Activated naive CD4-positive, alpha-beta T cell treated with anti-CD3 and anti-CD28 coated beads, Interleukin-2, amount 50 U/mL, for 24 hours (primary cell): ENCODE data around the gene MRRF.

Source experiments
- H3K27ac Mint-ChIP-seq: one replicate; pipeline ENCODE4 v1.8.0; 2021; ENCODE audit warnings: mild to moderate bottlenecking, mixed read lengths
- H3K27me3 Mint-ChIP-seq: one replicate; pipeline ENCODE4 v1.8.0; 2021; ENCODE audit warnings: mixed read lengths
- H3K36me3 Mint-ChIP-seq: one replicate; pipeline ENCODE4 v1.8.0; 2021; ENCODE audit warnings: mixed read lengths
- H3K4me1 Mint-ChIP-seq: one replicate; pipeline ENCODE4 v1.8.0; 2021; ENCODE audit warnings: mixed read lengths
- H3K4me3 Mint-ChIP-seq: one replicate; pipeline ENCODE4 v1.8.0; 2021; ENCODE audit warnings: mild to moderate bottlenecking, mixed read lengths
- H3K9me3 Mint-ChIP-seq: one replicate; pipeline ENCODE4 v1.8.0; 2021; ENCODE audit warnings: mixed read lengths

MRRF gene

DNA sequence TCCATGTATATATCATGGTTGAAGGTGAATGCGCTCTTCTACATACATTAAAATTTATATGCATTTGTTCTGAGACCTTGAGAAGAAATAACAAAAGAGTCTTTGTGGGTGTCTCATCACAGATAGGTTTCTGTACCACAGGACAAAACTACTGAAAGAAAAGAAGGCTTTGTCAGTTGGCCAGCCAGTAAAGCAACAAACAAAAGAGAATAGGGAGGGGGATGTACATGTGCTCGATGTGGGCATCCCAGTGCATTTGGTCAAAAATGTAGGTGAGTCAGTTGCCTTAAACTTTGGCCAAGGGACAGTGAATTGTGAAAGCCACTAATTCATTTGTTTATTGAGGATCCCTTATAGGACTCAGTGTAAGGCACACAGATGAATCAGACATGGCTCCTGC, 13.3 kb upstream of the MRRF start:
- H3K4me3 Mint-ChIP-seq: no peak overlapping the region
- H3K27ac Mint-ChIP-seq: no peak overlapping the region
- no peaks in the 10 kb centered on the region for H3K27me3 Mint-ChIP-seq
- H3K9me3 Mint-ChIP-seq: no peaks in the 10 kb centered on the region
- H3K4me1 Mint-ChIP-seq: peaks cover 25% of the 10 kb centered on the region
- H3K36me3 Mint-ChIP-seq: peaks cover 19% of the 10 kb centered on the region

DNA sequence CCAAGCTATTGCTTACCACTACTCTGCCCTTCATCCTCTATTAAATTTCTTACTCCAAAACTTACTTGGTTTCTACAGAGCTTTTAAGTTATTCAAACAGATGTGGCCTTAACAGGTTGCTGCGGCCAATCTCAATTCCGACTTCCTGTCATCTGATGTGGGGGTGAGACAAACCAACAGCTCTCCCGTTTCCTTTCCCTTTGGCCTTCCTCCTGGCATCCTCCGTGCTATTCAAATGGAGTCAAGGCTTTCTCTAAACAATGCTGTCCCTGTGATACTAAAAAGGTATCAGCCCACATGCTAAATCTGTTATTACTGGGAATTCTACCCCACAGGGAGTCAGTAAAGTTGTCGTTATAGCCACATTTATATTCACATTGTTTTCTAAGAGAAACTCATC, 11.9 kb upstream of the MRRF start:
- peaks cover 22% of the 10 kb centered on the region for H3K36me3 Mint-ChIP-seq
- peaks cover 31% of the 10 kb centered on the region for H3K4me1 Mint-ChIP-seq
- no peaks in the 10 kb centered on the region for H3K9me3 Mint-ChIP-seq
- H3K27ac Mint-ChIP-seq: peak overlapping the region; percentile 84
- H3K4me3 Mint-ChIP-seq: no peak overlapping the region
- no peaks in the 10 kb centered on the region for H3K27me3 Mint-ChIP-seq

DNA sequence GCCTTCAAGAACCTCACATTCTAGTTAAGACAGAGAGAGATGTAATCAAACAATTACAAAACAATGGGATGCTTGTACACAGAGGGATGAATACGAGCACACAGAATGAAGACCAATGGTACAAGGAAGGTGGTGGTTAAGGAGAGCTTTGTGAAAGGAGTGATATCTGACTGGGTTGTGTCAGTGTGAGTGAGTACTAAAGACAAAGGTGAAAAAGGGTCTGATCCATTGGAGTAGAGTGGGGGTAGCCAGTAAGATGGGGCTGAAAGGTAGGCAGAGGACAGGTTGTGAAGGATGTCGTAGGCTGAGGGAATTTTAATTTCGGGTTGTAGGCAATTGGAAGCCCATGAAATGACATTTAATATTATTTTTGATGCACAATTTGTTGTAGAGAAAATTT, 9.9 kb upstream of the MRRF start:
- Mint-ChIP-seq H3K9me3 (no peaks in the 10 kb centered on the region), H3K27me3 (no peaks in the 10 kb centered on the region), H3K36me3 (peaks cover 21% of the 10 kb centered on the region), H3K4me3 (no peak overlapping the region), H3K4me1 (peaks cover 31% of the 10 kb centered on the region), H3K27ac (no peak overlapping the region)

DNA sequence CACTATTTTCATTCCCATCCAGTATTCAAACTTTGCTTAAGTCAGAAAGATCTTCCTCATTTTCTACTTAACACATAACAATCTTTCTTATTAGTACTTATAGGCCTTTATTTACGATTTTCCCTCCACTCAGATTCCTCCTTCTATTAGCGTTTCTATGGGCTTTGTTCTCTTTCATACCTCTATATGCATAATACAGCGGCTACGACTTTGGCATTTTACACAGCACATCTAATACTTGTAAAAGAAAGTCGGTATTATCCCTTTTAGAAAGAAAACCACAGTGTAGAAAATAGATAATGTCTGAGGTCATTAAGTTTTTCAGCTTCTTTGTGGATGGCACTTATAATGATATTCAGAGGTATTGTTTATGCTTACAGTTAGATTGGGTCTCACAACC, 8.5 kb upstream of the MRRF start:
- Mint-ChIP-seq H3K9me3 (no peaks in the 10 kb centered on the region), H3K4me3 (no peak overlapping the region), H3K4me1 (peaks cover 36% of the 10 kb centered on the region), H3K27ac (no peak overlapping the region), H3K36me3 (peaks cover 15% of the 10 kb centered on the region), H3K27me3 (no peaks in the 10 kb centered on the region)

DNA sequence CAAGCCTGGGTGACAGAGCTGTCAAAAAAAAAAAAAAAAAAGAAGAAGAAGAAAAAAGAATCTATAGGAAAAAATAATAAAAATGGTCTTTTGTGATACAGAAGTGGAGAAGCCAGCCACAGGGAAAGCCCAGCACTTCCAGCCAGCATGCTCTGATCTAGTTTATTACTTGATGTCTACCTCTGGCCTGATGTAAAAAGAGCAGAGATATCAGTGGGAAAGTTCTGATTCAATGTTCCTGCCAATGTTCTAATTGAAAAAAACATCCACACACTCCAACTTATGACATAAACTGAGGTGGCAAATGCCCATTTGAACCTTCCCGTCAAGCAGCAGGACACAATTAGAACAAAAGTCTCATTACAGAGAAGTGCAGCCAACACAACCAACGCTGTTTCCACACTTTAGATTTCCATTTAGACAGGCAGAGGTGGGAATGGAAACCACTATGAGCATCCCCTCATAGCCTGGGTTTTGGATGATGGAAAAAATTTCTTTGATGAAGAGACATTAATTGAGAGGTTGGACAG, 5.7 kb upstream of the MRRF start:
- Mint-ChIP-seq H3K27ac (no peak overlapping the region), H3K9me3 (no peaks in the 10 kb centered on the region), H3K4me3 (no peak overlapping the region), H3K4me1 (peaks cover 47% of the 10 kb centered on the region), H3K27me3 (no peaks in the 10 kb centered on the region), H3K36me3 (peaks cover 6% of the 10 kb centered on the region)

DNA sequence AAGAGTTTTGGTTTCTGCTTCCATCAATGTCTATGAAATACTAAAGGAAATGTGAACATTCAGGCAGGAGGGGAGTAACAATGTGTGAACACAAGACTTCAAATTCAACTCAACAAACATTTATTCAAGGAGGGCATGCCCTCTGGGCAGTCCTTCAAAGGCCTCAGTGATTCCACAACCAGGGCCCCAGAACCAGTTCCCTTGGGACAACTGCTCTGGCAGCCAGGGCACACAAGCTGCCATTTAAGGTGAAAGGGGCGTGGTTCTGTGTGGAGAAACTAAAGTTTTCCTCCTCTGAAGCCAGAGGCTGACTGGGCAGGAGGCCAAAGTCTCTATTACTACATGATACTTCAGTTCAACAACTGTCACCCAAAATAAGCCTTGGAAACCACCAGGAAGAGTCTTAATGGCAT, 3.2 kb upstream of the MRRF start:
- peak overlapping the region; percentile 27 for H3K4me3 Mint-ChIP-seq
- no peaks in the 10 kb centered on the region for H3K27me3 Mint-ChIP-seq
- H3K9me3 Mint-ChIP-seq: no peaks in the 10 kb centered on the region
- peaks cover 54% of the 10 kb centered on the region for H3K4me1 Mint-ChIP-seq
- peaks cover 9% of the 10 kb centered on the region for H3K36me3 Mint-ChIP-seq
- H3K27ac Mint-ChIP-seq: no peak overlapping the region

DNA sequence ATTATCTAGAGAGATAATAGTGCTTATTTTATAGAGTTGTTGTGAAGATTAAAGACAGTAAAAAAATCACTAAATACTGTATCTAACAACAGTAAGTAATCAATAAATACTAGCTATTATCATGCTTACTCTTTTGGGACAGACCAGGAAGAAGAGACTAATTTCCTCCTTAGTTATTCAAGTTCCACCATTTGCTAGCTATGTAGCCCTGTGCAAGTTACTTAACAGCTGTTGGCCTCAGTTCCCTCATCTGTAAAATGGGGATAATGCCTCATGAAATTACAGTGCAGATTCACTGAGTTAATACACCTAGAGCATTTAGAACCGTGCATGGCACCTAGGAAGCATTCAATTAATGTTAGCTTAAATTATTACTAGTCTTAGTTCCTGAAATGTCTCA, 2.6 kb upstream of the MRRF start:
- Mint-ChIP-seq H3K9me3 (no peaks in the 10 kb centered on the region), H3K27ac (no peak overlapping the region), H3K36me3 (peaks cover 9% of the 10 kb centered on the region), H3K4me1 (peaks cover 56% of the 10 kb centered on the region), H3K27me3 (no peaks in the 10 kb centered on the region), H3K4me3 (peak overlapping the region; percentile 52)

DNA sequence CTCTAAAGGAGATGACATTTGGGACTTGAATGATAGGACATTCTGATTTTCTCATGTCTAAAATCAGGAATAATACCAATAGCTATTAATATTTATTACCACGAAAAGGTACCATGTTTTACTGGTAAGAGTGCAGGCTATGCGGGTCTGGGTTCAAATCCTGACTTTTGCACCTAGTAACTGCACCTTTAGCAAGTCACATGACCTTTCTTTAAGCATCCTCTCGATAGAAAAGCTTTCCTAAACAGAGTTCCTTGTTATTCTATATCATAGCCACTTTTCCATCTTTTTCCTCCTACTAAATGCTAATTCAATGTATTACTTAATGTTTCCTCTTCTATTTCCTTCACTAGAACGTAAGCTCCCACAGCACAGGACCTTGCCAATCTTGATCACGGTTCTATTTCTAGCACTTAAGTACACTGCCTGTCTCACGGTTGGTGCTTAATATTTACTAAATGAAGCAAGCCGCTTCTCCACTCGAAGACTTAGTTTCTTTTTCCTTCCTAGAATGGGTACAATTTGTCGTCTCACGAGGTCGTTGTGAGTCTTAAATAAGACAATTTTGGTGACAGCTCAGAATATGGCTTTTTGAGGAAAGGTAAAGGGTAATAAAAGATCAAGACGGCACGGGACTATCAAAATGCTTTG, 858 bp upstream of the MRRF start:
- no peaks in the 10 kb centered on the region for H3K27me3 Mint-ChIP-seq
- H3K36me3 Mint-ChIP-seq: peaks cover 3% of the 10 kb centered on the region
- H3K4me1 Mint-ChIP-seq: peaks cover 64% of the 10 kb centered on the region

DNA sequence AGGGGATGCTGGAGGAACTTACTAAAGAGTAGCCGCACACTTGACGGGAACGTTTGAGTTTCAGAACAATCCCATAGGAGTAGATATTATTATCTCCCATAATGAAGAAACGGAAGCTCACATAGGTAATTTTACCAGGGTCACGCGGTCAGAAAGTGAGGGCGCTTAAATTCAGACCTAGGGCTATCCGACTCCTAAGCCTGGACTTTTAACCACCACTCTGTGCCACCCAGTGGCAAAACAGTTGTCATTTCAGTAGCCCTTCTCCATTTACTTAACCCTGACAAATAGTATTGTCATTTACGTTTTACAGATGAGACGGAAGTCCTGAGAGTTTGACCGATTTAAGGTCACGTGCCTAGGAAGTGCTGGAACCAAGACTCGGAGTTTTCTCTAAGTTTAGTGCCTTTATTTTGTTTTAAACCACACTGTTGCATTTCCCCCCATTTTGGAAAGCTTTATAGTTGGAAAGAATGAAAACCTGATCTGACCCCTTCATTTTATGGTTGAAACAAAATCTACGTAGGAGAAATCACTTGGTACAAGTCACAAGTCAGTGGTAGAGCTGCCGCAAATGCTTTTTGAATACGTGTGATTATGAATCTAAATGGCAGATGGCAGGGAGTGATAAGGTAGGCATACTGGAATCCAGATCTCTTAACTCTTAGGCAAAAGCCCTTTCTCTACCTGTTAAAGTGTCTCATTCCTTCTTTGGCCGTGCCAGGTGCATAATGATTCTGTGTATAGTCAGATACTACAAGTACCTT, 650 bp downstream of the MRRF start:
- peaks cover 65% of the 10 kb centered on the region for H3K4me1 Mint-ChIP-seq
- H3K4me3 Mint-ChIP-seq: peak overlapping the region; percentile 99
- peaks cover 3% of the 10 kb centered on the region for H3K36me3 Mint-ChIP-seq
- no peaks in the 10 kb centered on the region for H3K27me3 Mint-ChIP-seq
- H3K9me3 Mint-ChIP-seq: no peaks in the 10 kb centered on the region
- peak overlapping the region; percentile 99 for H3K27ac Mint-ChIP-seq

More for the DNA sequence above, 858 bp upstream of the MRRF start:
- Mint-ChIP-seq H3K9me3 (no peaks in the 10 kb centered on the region), H3K4me3 (peak overlapping the region; percentile 99), H3K27ac (peak overlapping the region; percentile 99)

DNA sequence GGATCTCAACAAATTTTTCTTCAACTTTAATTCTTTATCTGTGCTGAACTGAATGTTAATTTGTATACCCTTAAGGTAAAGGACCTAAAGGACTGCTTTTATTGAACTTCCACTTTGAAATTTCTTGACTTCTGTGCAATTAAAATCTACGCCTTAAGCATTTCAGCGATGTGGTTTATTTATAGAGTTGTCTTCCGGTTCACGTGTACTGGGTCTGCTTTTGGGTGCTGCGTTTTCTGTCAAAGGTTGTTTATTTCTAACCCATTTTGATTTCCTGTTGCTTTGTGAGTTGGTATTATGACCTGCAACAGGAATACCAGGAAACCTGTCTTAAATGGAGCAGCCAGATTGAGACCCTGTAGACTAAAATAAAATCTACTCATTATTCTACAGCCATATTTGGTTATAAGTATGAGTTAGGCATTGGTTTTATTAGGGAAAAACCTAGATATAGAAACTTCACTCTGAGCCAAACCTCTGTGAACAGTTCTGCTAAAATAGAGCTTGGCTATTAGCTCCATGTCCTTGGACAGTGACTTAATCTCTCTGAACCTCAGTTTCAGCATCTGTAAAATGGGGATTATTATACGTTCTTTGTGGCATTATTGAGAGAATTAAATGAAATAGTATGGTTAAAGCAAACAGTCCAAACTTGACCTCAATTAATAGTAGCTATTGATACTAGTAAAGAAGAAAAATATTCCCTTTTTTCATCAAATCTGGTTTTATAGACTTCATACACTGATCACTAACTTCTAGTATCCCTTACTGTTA, 3.5 kb downstream of the MRRF start:
- Mint-ChIP-seq H3K4me3 (no peak overlapping the region), H3K36me3 (peaks cover 17% of the 10 kb centered on the region), H3K4me1 (peaks cover 66% of the 10 kb centered on the region), H3K9me3 (no peaks in the 10 kb centered on the region), H3K27ac (no peak overlapping the region), H3K27me3 (no peaks in the 10 kb centered on the region)

DNA sequence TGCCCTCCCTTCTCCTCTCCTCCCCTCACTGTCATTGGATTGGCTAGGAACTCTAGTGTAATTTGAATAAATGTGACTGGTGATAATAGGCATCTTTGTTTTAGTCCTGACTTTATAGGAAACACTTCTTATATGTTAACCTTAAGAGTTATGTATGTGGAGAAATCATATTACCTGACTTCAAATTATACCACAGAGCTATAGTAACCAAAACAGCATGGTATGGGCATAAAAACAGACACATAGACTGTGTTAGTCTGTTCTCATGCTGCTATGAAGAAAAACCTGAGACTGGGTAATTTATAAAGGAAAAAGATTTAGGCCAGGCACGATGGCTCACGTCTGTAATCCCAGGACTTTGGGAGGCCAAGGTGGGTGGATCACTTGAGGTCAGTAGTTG, 9.4 kb downstream of the MRRF start:
- H3K27ac Mint-ChIP-seq: no peak overlapping the region
- H3K9me3 Mint-ChIP-seq: no peaks in the 10 kb centered on the region
- no peaks in the 10 kb centered on the region for H3K27me3 Mint-ChIP-seq
- peaks cover 54% of the 10 kb centered on the region for H3K4me1 Mint-ChIP-seq
- H3K36me3 Mint-ChIP-seq: peaks cover 34% of the 10 kb centered on the region
- peak overlapping the region; percentile 5 for H3K4me3 Mint-ChIP-seq

DNA sequence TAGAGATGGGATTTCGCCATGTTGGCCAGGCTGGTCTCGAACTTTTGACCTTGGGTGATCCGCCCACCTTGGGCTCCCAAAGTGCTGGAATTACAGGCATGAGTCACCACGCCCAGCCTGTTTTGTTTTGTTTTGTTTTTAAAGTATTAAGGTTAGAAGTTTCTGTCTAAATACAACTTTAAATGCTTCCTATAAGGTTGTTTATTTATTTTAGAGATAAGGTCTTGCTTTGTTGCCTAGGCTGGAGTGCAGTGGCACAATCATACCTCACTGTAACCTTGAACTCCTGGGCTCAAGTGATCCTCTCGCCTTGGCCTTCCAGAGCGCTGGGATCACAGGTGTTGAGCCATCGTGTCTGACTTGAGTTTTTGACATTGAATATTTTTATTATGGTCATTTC, 11.4 kb downstream of the MRRF start:
- Mint-ChIP-seq H3K36me3 (peaks cover 37% of the 10 kb centered on the region), H3K4me1 (peaks cover 57% of the 10 kb centered on the region), H3K27me3 (no peaks in the 10 kb centered on the region), H3K4me3 (no peak overlapping the region), H3K9me3 (no peaks in the 10 kb centered on the region), H3K27ac (no peak overlapping the region)

DNA sequence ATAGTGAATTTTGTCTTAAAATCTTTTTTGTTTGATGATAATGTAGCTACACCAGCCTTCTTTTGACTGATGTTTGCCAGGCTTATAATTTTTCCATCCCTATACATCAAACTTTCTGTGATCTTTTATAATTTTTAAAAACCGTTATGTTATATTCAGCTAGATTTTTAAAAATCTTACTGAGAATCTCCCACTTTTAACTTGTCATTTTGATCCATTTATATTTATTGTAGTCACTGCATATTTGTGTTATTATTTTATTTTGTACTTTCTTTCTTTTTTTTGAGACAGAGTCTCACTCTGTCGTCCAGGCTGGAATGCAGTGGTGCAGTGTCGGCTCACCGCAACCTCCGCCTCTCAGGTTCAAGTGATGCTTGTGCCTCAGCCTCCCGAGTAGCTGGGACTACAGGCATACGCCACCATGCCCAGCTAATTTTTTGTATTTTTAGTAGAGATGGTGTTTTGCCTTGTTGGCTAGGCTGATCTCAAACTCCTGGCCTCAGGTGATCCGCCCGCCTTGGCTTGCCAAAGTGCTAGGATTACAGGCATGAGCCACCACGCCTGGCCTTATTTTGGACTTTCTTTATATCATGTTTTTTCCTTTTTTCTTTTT, 12.7 kb downstream of the MRRF start:
- Mint-ChIP-seq H3K36me3 (peaks cover 40% of the 10 kb centered on the region), H3K4me3 (no peak overlapping the region), H3K9me3 (no peaks in the 10 kb centered on the region), H3K27ac (no peak overlapping the region), H3K4me1 (peaks cover 47% of the 10 kb centered on the region), H3K27me3 (no peaks in the 10 kb centered on the region)

DNA sequence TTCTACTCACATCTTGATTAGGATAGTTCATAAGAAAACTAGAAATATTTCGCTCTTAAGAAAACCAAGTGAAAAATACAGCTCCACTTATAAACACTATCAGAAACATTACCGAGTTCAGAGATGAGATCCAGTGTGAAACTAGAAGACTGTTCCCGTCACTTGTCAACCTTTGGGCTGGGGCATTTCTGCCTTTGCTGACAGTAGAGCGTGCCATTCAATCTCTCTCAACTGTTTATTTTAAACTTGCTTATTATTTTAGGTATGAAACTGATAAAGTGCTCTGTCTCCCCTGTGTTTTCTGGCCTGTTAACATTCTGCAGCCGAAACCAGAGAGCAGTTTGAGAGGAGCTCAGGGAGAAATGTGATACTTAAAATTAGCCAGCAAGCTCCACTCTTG, 16.7 kb downstream of the MRRF start:
- Mint-ChIP-seq H3K4me3 (no peak overlapping the region), H3K36me3 (peaks cover 22% of the 10 kb centered on the region), H3K4me1 (peaks cover 19% of the 10 kb centered on the region), H3K9me3 (no peaks in the 10 kb centered on the region), H3K27ac (no peak overlapping the region), H3K27me3 (no peaks in the 10 kb centered on the region)

DNA sequence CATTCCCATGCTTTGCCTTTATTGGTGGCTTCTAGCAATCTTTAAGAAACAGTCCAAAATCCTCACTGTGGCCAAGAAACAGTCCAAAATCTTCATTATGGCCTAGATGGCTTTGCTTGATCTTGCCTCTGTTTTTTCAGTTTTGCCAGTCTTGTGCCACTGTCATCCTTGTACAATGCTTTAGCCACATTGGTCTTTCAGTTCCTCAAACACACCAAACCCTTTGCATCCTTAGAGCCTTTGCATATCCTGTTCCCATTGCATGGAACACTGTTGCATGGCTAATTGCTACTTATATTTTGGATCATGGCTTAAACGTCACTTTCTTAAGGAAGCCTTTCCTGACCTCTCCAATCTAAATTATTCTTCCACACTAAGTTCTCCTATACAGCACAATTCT, 22.1 kb downstream of the MRRF start:
- Mint-ChIP-seq H3K27ac (no peak overlapping the region), H3K36me3 (peaks cover 11% of the 10 kb centered on the region), H3K27me3 (no peaks in the 10 kb centered on the region), H3K4me3 (no peak overlapping the region), H3K4me1 (no peaks in the 10 kb centered on the region), H3K9me3 (no peaks in the 10 kb centered on the region)
